G401.6 (cell line): ENCODE data around the gene C9.
"Not testable (repeated sequence)": the region's sequence is repeated elsewhere in the genome, so short reads cannot be mapped to it uniquely, and the experiment has no call there.

Experiments
- FAIRE-seq: peaks from 2 replicates; lab custom pipeline; 2012; peaks lifted over from hg19 to GRCh38; lab: Jason Lieb, UNC

Gene C9

DNA sequence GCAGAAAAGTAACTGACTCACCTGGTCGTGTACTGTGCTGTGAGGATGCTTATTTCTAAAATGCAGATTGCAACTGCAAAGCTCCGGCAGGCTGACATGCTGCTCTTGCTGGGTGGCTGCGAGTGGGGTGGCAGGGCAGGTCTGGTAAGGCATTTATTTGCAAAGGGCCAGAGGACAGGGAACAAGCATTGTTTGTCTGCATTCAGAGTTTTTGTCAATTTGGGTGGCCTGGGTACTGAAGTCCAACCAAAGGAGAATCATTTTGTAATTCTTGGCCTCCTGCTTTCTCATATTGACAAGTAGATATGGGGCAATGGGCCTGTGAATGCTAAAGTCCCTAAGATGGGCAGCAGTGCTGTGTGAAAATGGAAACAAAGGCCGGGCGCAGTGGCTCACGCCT lies at the start of gene C9:
Gene C9, minus strand, starts transcription at position 129 of the 400 bp plus-strand sequence. Its CDS starts 31 bp downstream, at position 98.
- FAIRE-seq = no peak

DNA sequence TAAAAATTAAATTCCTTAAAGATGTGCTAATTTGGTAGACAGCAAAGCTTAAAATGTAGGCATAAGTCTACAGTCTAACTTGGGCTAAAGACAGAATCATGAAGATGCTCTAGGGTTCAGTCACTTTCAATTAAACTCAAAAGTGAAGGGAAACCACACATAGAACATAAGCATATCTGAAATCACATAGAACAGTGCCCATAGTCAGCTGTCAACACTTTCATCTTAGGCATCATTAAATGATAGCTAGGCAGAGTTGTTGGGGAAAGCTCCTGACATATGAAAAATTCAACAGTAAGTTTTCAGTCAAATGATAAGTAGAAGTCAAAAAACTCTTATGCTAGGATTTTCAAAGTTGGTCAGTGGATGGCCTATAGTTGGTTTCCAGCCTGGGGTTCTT lies 49.5 kb upstream of the C9 start:
- FAIRE-seq = no peak

DNA sequence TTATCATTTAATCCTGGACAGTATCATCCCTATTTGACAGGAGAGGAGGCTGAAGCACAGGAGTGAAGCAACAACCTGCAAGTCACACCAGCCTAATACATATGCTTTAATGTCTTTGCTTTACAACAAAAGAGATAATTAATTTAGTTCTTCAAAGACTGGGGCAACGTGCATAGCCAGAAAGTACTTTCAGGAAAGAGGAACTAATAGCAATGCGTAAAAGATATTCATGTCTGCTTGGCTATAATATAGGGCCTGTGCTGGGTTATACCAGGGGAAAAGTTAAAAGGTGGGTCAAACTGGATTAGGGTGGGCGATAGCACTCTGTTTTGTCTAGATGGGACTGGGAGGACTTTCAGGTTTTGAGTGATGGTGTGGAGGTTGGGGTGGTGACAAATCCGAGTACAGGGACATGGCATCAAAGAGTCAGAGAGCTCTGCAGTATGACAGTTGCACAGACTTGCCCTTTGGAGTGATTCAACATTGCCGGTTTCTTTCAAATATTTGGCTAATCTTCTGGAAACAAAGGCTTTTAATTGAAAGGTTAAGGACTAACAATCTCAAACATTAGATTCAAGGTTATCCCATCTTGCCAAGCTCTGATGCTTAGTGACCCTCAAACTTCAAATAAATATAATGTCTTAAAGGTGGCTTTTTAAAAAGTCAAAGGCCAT lies 48.6 kb upstream of the C9 start:
- no peak for FAIRE-seq

DNA sequence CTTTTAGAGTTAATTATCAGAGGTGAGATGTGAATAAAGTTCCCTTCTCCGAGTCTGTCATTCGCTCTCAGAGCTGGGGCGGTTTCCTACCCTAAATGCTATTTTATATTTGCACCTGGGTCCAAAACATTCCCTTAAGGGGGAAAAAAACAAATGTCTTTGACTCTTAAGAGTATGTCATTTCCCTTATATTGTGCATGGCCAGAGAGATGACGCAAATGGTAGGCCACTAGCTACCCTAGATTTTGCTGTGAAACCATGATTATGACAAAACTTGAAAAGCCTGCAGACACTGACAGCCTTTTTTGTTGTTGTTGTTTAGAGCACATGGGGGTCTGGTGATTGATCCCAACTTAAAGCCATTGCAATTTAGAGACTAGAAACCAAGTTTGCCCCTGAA lies 47.7 kb upstream of the C9 start:
- no peak for FAIRE-seq

DNA sequence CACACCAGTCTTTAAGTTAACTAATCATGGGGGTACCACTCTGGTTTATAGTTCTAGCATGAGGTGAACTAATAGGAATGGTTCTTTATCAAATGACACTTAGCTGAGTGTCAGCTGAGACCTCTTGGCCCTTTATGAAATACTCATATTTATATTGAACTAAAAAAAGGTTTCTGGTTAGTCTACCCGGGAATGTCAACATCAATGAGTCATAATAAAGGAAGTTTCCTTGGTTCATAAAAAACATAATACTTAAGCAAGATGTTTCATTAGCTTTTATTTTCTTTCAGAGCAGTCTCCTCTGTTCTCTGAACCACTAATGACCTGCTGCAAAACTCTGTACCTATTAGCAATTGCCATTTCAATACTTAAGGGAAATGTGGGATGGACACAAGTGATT lies 46.8 kb upstream of the C9 start:
- no peak for FAIRE-seq

DNA sequence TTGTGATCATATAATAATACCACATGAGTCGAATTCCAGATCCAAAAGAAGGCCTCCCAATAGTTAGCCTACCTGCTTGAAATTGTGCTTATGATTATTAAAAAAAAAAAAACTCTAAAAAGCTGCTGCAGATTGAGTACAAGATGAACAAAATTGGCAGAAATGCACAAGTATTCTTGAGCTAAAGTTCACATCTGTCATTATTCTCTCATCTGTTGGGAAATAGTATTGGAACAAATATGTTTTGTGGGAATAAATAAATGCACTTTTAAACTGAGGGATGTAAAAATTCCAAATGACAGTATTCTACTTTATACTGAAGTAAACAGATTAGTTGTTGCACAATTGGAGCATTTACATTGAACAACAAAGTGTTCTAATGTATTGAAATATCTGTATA lies 44.7 kb upstream of the C9 start:
- FAIRE-seq = no peak

DNA sequence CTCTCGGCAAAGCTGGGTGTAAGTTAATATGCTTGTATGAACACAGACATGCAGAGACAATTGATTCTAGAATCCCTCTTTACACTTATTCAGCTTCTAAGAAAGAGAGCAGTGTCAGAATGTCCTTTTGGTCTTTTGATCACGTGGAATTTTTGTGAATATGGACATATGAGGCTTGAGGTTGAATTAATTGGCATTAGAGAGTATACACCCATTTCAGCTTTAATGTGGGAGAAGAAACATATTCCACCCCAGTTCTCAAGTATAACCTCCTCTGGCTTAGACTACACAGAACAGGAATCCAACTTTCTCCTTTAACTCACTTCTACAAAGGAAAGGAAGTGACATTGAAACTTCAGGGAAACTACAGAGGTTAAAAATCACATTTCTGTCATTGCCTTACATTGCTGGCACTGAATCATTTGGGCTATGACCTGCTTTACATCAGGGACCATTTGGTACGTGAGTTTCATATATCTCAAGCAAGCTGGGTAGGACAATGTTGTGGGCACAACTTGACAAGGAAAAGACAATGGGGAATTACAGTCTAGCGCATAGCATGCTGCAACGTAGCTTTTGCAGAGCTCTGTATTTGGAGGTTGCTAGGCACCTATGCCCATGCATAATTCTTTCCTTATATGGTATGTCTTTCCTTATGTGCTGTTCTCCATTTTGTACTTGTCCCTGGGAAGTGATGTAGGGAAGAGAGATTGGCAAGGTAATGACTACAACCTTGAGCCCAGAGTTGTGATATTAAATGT lies 41.0 kb upstream of the C9 start:
- no peak for FAIRE-seq

DNA sequence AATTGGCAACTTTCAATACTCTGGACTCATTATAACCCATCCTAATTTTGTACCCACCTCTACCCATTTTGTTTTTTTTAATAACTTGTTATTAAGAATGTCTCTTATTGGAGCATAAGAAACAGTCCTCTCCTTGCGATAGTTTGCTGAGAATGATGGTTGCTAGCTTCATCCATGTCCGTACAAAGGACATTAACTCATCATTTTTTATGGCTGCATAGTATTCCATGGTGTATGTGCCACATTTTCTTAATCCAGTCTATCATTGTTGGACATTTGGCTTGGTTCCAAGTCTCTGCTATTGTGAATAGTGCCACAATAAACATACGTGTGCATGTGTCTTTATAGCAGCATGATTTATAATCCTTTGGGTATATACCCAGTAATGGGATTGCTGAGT lies 39.5 kb upstream of the C9 start:
- FAIRE-seq = not testable (repeated sequence)

DNA sequence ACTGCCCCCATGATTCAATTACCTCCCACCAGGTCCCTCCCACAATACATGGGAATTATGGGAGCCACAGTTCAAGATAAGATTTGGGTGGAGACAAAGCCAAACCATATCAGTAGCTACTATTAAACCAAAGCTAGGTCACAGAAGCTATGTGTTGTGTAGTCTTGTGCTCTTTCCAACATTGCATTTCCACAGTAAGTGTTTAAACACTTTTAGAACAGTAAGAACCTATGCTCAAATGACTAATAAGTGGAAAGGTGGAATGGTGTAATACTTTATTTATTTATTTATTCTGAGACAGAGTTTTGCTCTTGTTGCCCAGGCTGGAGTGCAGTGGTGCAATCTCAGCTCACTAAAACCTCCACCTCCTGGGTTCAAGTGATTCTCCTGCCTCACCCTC lies 37.8 kb upstream of the C9 start:
- FAIRE-seq = not testable (repeated sequence)

DNA sequence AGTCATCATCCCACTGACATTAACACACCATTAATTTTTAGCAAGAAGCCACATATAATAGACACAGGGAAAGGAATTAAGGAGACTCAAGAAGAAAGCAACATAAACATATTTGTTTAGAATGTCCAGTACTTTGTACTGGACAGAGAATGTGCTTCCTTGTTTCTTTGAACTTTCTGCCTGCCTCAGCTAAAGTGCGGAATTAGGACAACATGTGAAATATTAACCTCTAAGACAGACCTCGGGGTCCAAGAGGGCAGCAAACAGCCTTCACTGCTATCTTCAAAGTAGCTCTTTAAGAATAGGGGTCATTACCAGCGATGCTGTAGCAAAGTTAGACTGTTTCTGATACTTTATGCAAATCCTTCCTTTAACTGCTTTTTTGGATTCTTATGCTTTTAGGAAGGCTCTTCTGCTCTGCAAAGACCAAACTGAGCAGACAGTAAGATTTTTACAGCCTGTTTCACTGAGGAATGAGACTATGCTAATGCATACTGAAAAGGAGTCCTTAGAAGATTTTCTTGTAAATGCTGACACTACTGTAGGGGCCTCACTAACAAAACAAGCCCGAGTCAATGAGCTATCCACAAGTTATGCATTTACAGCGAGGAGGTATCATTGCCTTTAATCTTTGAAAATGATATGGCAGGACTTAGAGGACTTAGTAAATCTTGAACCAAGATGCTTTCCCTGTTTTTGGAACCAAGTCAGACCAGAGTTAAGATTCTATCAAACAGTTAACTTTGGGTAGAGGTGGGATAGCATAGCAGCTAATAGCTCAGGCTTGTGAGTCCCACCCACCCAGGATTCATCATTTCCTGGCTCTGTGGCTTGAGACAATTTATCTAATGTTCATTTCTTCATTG lies 36.7 kb upstream of the C9 start:
- FAIRE-seq = no peak

DNA sequence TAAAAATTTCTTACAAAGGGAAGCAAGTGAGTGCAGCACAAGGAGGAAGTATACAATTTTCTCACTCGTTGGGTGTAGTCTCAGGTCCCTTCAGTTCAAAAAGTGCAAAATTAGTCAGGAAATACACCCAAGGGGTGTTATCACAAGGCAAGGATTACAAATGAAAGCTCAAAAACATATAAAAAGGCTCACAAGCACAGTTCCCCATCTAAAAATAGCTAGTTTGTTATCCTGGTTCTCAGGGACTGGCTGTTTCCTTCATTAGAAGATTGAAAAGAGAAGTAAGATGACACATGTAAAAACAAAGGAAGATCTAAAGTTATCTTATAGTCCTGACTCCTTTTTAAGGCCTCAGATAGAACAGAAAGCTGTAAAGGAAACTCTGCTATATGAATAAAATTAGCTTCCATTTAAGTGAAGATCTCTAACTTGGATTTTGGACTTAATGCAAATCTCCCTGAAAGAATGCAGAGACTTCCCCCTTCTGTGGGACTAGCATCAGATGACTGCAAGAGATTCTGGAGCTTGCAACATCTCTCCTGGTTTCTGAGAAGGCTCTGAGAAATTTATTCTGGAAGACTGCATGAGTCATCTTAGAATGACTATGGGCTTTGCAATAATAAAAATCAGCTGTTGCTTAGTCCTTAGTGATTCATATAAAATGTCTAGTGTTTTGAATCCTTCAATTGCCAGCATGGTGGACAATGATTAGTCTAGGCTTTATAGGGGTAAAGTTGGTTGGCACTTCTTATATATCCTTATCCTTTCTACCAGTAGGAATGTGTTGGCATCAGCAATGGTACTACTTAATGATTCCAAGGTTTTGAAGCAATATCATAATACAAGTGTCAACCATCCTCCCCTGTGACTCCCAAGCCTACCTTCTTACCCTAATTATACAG lies 35.1 kb upstream of the C9 start:
- no peak for FAIRE-seq

DNA sequence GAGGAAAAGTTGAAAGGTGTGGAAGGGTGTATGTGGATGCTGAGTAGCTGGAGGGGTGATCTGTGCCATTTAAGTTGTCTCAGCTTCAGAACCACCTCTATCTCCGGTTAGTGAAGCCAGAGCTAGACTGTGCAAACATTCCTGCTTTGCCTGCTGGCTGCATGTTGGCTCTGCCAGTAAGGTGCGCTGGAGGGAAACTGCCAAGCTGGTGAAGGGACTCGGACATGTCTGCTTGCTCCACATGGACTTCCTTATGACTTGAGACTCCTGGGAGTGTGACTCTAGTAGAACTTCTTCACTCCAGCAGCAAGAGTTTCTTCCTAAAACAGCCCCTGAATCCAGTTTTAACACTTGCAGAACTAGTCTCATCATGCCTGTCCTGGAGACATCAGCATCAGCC lies 32.5 kb upstream of the C9 start:
- FAIRE-seq = no peak

DNA sequence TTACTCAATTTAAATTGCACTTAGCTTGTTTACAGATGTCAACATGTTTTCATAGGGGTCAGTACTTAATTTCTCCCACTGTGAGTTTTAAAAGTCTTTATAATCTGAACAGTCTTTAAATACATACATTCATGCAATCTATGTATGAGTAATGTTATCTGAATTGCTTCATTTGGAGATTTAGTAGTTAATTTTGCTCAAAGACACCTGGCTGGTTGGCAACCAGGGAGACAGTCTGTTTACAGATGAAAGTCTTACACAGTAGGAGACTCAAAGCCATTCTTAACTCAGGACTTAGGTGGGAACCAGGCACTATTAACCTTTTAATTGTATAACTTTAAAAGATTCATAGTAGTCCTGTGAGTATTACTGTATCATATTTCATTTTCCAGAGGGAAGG lies 31.2 kb upstream of the C9 start:
- FAIRE-seq = no peak

DNA sequence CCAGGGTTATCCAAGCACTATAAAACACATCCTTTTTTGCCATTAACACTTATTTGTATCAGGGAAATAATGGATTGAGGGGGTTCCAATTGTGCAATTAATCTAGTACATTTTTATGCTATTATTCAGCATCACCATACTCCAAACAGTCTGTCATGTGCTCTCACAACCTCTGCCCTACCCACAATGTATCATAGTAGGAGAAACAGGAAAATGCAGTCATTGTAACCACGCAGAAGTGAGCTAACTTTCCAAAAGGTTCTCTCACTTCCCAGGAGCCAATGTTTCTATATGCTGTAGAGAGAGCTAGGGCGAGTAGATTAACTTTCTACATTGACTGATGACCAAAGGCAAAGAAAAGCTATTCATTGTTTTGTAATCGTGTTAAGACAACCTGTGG lies 30.7 kb upstream of the C9 start:
- FAIRE-seq = no peak

DNA sequence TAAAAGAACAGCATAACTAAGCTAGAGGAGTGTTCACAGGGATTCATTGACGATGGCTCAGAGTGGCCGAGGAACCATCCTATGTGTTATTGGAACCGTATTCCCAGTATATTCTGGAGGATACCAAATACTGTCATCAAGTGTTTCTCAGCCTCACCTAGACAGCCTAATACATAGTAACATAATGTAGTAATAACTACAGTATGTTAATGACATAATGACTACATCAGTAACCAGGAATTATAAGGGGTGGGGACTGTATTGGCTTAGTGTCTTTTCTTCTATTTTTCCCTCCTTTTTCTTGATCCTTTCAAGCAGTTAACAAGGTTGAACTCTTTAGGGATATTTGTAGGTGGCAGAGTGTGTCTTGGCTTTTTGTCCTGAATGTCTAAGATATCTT lies 26.6 kb upstream of the C9 start:
- no peak for FAIRE-seq

DNA sequence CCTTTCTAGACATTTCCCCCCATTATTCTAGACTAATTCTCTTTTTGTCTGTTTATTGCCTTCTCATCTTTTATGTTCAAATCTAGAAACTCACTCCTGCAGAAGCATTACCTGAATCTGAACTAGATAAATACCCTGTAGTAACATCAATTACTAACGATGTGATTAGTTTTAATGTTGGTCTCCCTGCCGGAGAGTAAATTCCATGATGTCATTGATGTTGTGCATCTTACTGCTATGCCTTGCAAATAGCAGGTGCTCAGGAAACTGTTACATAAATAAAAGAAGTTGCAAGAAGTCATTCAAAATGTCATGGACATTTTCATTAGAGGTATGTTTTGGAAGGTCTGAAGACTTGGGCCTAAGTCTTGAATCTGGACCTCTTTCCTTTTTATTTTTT lies 23.0 kb upstream of the C9 start:
- FAIRE-seq = no peak

DNA sequence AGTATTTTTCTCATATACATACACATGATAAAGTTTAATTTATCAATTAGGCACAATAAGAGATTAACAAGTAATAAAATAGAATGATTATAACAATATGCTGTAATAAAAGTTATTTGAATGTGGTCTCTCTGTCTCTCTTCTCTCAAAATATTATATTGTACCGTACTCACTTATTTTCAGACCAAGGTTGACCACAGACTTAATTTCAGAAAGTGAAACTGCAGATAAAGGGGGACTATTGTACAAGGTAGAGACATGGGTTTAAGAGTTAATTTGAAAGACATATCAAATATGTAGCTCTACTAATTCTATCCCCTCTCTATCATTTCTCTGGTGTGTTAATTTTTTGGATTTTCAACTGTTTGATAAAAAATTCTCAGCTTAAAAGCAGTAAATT lies 20.0 kb upstream of the C9 start:
- no peak for FAIRE-seq

DNA sequence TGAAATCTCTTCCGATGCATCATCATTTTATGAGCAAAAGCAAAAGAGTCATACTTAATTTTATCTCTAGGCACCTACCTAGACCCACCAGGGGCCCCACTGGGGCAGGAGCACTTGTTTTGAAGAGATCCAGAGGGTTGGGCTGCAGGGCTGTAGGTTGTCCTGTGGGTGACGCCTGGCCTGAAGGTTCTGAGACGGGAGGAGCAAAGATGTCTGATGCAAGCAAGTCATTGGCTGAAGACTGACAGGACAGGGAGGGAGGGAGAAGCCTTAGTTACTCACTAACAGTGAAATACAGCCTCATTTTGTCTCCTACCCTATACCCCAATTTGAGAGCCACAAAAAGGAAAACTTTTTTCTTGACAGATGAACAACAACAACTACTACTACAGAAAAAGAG lies 17.1 kb upstream of the C9 start:
- FAIRE-seq = no peak

DNA sequence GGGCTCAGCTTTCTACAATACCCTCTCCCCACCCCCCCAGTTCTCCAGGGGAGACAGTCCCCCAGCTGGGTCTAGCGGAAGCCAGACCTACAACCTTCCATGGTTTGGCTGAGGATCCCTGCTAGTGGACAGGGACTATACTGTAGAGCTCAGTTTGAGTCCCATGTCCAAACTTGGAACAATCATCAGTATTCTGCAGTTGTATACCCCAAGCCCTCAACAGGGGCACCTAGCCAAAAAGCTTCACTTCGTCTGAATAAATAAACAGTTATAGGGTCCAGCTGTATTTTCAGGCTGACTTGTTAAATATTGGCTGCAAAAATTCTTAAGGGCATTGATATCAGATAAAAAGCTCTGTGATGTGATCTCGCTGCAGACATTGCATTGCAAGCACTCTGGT lies 15.4 kb upstream of the C9 start:
- FAIRE-seq = no peak

DNA sequence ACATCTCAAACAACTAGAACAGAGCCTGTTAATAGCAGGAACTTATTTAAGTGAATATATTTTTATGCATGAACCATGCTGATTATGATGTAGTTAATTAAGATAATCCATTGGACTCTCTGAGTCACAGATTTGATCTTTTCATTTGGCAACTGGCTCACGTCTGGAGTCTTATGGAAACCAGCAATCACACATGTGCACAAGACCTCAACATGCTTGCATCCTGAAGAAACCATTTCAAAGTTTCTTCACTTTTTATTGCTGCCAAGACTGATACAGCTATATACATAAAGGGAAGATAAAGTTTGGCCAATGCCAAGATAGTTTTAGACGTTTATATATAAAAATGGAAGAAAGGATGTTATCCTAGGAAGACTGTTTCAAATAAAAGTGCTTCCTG lies 13.3 kb upstream of the C9 start:
- no peak for FAIRE-seq

DNA sequence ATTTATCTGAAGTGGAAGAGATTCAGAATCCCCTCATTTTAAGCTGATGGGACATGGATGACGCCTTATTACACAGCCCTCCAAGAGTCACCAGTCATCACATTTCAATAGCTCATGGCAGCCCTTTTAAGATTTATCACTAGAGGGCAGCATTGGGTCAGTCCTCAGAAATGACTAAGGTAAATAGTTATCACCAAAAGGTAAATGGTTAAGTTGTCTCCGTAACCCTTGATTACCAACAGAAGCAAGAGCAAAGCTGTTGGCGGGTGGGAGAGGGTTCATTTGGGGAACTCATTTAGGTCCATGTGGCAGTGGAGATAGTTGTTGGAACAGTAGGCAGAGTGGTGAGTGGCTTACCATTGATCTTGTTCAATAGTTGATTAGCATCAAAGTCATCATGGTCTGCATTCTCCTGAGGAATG lies 12.0 kb upstream of the C9 start:
- FAIRE-seq = no peak

DNA sequence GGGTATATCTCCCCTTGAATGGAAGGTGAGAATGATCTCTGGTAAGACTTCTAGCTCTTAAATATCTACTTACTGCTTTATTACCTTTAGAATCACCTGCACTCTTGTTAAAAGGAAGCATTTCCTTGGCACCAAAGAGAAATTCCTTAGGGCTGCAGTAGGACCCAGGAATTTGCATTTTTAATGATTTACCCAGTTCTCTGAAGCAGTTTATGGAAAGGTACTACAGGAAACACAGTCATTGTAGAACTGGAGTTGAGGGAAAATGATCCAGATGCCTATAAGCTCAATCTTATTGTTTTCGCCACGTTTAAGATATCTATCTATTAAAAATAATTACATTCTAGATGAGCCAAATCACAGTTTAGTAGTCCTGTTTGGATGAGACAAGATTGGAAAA lies 9.5 kb upstream of the C9 start:
- no peak for FAIRE-seq

DNA sequence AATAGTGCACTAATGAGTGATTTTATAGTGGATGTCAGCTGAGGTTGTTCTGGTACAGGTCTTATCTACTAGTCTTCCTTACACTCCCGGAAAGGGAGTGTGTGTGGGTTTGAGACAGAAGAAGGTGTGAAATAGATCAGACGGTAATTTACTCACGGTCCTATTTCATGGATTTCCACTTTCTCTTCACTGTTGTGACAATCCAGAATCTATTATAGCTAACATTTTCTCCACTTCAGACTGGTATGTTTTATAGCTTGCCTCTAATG lies 7.0 kb upstream of the C9 start:
- FAIRE-seq = no peak
